Measurements from ENCODE around the gene OSBPL7.

- no peak for TF ChIP-seq CTCF (IDR thresholded peaks at IDR 0.05)
- no peak for TF ChIP-seq POLR2A (IDR thresholded peaks at IDR 0.05)
Measured at GRCh38 chr17:47860386-47860785, 38.8 kb upstream of the OSBPL7 start.
